HG03066 (cell line): ENCODE results near the gene PLXNB1.
"Not testable (repeated sequence)": the region's sequence is repeated elsewhere in the genome, so short reads cannot be mapped to it uniquely, and the experiment has no call there.

ENCODE experiments used
- ATAC-seq: cut with Tn5 transposase; IDR thresholded peaks from one replicate; pipeline ENCODE4 v1.9.1; 2021; ENCODE audit warnings: low read depth; ENCODE audit not compliant: unreplicated experiment

Gene PLXNB1

GRCh38 chr3:48408823-48409281 lies 21.0 kb downstream of the PLXNB1 start:
- no peak for ATAC-seq

GRCh38 chr3:48407542-48408099 lies 22.3 kb downstream of the PLXNB1 start:
- ATAC-seq = no peak

- ATAC-seq = no peak
Observed at GRCh38 chr3:48406443-48407431, 23.1 kb downstream of the PLXNB1 start.

- ATAC-seq = no peak
Observed at GRCh38 chr3:48405971-48406370, 23.9 kb downstream of the PLXNB1 start.

- no peak for ATAC-seq
Observed at GRCh38 chr3:48405343-48405881, 24.5 kb downstream of the PLXNB1 start.

- ATAC-seq = no peak
Observed at GRCh38 chr3:48404440-48405342, 25.2 kb downstream of the PLXNB1 start.

GRCh38 chr3:48403533-48404439 lies 26.1 kb downstream of the PLXNB1 start:
- no peak for ATAC-seq

GRCh38 chr3:48402907-48403306 lies 27.0 kb downstream of the PLXNB1 start:
- ATAC-seq = no peak

- ATAC-seq = no peak
Observed at GRCh38 chr3:48402281-48402732, 27.6 kb downstream of the PLXNB1 start.

GRCh38 chr3:48401434-48401901 lies 28.4 kb downstream of the PLXNB1 start:
- not testable (repeated sequence) for ATAC-seq

- ATAC-seq = no peak
Observed at GRCh38 chr3:48400824-48401433, 29.0 kb downstream of the PLXNB1 start.

GRCh38 chr3:48399387-48400172 lies 30.3 kb downstream of the PLXNB1 start:
- ATAC-seq = no peak

- no peak for ATAC-seq
Observed at GRCh38 chr3:48398701-48399386, 31.0 kb downstream of the PLXNB1 start.

- no peak for ATAC-seq
Observed at GRCh38 chr3:48397767-48398681, 31.9 kb downstream of the PLXNB1 start.

- ATAC-seq = no peak
Observed at GRCh38 chr3:48395714-48396113, 34.2 kb downstream of the PLXNB1 start.

- no peak for ATAC-seq
Observed at GRCh38 chr3:48394391-48394790, 35.5 kb downstream of the PLXNB1 start.
